IPS DF 19.7 (cell line): ENCODE data around the gene PRR29.

Experiments
- DNase-seq: peaks from one replicate; pipeline ENCODE4 v3.0.0-alpha.2; 2013; ENCODE audit warnings: low read depth, low spot score

Gene PRR29

DNA sequence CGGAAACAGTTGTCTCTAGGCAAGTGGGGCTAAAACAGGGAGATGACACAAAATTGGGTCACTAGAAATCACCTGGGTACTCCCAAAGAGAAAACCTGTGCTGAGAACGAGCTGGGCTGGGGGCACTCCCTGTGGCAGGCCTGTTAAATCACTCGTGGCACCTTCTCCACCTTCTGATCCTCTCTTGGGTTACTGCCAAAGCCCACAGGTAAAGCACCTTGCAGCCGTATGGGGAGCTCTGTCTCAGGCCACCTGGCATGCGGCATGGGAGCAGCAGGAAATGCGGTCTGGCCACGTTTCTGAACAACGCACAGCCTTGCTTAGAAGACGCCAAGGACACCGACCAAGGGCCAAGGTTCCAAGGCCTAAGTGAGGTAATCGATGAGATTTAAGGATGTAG lies 43.8 kb downstream of the PRR29 start:
- DNase-seq: no peak

GRCh38 chr17:64042700-64043485 lies 44.7 kb downstream of the PRR29 start:
- no peak for DNase-seq

GRCh38 chr17:64045176-64045575 lies 47.0 kb downstream of the PRR29 start:
- DNase-seq: no peak

DNA sequence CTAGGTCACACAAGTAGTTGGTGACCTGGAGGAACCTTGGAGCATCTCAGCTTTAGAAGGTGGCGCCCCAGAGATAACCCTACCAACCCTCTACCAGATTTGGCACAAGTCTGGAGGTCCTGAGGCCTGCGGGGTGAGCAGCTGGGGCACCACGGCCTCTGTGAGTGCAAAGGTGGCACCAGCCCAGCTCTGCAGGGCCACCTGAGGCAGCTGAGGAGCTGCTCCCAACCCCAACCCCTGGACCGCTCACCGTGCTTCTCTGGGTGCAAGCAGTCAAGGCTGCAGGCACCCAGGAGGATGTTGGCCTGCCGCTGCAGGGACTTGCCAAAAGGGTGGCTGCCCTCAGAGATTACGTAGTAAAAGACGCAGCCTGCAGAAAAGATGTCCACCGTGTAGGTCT lies 50.7 kb downstream of the PRR29 start:
- no peak for DNase-seq

GRCh38 chr17:64051153-64051552 lies 53.0 kb downstream of the PRR29 start:
- DNase-seq: no peak

GRCh38 chr17:64053101-64053500 lies 55.0 kb downstream of the PRR29 start:
- no peak for DNase-seq
